Measurements from ENCODE around the gene FA2H.

GRCh38 chr16:74745926-74746325 lies 28.7 kb downstream of the FA2H start:
- TF ChIP-seq, protein P1, sequence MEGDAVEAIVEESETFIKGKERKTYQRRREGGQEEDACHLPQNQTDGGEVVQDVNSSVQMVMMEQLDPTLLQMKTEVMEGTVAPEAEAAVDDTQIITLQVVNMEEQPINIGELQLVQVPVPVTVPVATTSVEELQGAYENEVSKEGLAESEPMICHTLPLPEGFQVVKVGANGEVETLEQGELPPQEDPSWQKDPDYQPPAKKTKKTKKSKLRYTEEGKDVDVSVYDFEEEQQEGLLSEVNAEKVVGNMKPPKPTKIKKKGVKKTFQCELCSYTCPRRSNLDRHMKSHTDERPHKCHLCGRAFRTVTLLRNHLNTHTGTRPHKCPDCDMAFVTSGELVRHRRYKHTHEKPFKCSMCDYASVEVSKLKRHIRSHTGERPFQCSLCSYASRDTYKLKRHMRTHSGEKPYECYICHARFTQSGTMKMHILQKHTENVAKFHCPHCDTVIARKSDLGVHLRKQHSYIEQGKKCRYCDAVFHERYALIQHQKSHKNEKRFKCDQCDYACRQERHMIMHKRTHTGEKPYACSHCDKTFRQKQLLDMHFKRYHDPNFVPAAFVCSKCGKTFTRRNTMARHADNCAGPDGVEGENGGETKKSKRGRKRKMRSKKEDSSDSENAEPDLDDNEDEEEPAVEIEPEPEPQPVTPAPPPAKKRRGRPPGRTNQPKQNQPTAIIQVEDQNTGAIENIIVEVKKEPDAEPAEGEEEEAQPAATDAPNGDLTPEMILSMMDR (IDR thresholded peaks at IDR 0.05) = no peak
- no peak for TF ChIP-seq POLR2A (IDR thresholded peaks at IDR 0.05)
